Activated CD4-positive, CD25-positive, alpha-beta regulatory T cell (primary cell): ENCODE results near the gene MOK.
"Not testable (repeated sequence)": the region's sequence is repeated elsewhere in the genome, so short reads cannot be mapped to it uniquely, and the experiment has no call there.

ENCODE experiments used
- DNase-seq, 4 experiments: peaks; one replicate each; lab custom pipeline; 2025; lab: John Stamatoyannopoulos, UW

Gene MOK

GRCh38 chr14:102321456-102322422, 16.8 kb upstream of the MOK start:
- no peak for DNase-seq

GRCh38 chr14:102320671-102321455, 15.9 kb upstream of the MOK start:
- DNase-seq = no peak

- DNase-seq = peak in 1 of 4 experiments; percentile 28
These were observed 15.2 kb upstream of the MOK start for GRCh38 chr14:102320033-102320660.

GRCh38 chr14:102319351-102320032, 14.5 kb upstream of the MOK start, which contains the start of gene ZNF839:
TSS of gene ZNF839 (plus strand) at chr14:102319746. CDS start at chr14:102319766, 20 bp downstream.
- peak; percentile 88 to 92 (median 89) for DNase-seq

- no peak for DNase-seq
These were observed 13.9 kb upstream of the MOK start for GRCh38 chr14:102318781-102319276.

- DNase-seq = no peak
These were observed 12.7 kb upstream of the MOK start for GRCh38 chr14:102317564-102318248.

GRCh38 chr14:102316743-102317563, 12.0 kb upstream of the MOK start:
- peak; percentile 87 to 97 (median 92) for DNase-seq

- DNase-seq = no peak
These were observed 11.4 kb upstream of the MOK start for GRCh38 chr14:102316338-102316742.

- DNase-seq = no peak
These were observed 10.2 kb upstream of the MOK start for GRCh38 chr14:102315121-102315520.

GRCh38 chr14:102314242-102315011, 9.5 kb upstream of the MOK start:
- peak; percentile 63 to 72 (median 66) for DNase-seq

- no peak for DNase-seq
These were observed 1.3 kb downstream of the MOK start for GRCh38 chr14:102303664-102304063.

GRCh38 chr14:102298303-102299070, 6.5 kb downstream of the MOK start:
- not testable (repeated sequence) for DNase-seq

- DNase-seq = no peak
These were observed 7.4 kb downstream of the MOK start for GRCh38 chr14:102297436-102298170.

GRCh38 chr14:102295270-102295669, 9.7 kb downstream of the MOK start:
- no peak for DNase-seq

GRCh38 chr14:102293781-102294180, 11.2 kb downstream of the MOK start:
- no peak for DNase-seq

- DNase-seq = no peak
These were observed 12.5 kb downstream of the MOK start for GRCh38 chr14:102292441-102292840.

- no peak for DNase-seq
These were observed 16.8 kb downstream of the MOK start for GRCh38 chr14:102288139-102288538.

GRCh38 chr14:102285106-102285505, 19.9 kb downstream of the MOK start:
- no peak for DNase-seq
